HL-60 (cell line): ENCODE measurements around the gene RPS6KC1.
A peak's percentile ranks its signal among the peaks of the same experiment; 100 is the strongest.

ENCODE experiments used
- CTCF ChIP-seq: IDR thresholded peaks from one replicate; pipeline ENCODE4 v1.5.1; 2011; ENCODE audit warnings: low read length, control low read depth, inconsistent platforms; ENCODE audit not compliant: insufficient read depth
- GABPA ChIP-seq: IDR thresholded peaks from 2 replicates; pipeline ENCODE4 v1.6.1; 2012; ENCODE audit warnings: low read depth
- POLR2AphosphoS5 ChIP-seq: IDR thresholded peaks from 2 replicates; pipeline ENCODE4 v1.6.1; 2012; ENCODE audit warnings: low read depth
- REST ChIP-seq: IDR thresholded peaks from 2 replicates; pipeline ENCODE4 v1.6.1; 2012; ENCODE audit warnings: low read depth; ENCODE audit not compliant: insufficient replicate concordance
- SPI1 ChIP-seq: IDR thresholded peaks from 2 replicates; pipeline ENCODE4 v1.6.1; 2012; ENCODE audit warnings: low read depth, mild to moderate bottlenecking, borderline replicate concordance

DNA sequence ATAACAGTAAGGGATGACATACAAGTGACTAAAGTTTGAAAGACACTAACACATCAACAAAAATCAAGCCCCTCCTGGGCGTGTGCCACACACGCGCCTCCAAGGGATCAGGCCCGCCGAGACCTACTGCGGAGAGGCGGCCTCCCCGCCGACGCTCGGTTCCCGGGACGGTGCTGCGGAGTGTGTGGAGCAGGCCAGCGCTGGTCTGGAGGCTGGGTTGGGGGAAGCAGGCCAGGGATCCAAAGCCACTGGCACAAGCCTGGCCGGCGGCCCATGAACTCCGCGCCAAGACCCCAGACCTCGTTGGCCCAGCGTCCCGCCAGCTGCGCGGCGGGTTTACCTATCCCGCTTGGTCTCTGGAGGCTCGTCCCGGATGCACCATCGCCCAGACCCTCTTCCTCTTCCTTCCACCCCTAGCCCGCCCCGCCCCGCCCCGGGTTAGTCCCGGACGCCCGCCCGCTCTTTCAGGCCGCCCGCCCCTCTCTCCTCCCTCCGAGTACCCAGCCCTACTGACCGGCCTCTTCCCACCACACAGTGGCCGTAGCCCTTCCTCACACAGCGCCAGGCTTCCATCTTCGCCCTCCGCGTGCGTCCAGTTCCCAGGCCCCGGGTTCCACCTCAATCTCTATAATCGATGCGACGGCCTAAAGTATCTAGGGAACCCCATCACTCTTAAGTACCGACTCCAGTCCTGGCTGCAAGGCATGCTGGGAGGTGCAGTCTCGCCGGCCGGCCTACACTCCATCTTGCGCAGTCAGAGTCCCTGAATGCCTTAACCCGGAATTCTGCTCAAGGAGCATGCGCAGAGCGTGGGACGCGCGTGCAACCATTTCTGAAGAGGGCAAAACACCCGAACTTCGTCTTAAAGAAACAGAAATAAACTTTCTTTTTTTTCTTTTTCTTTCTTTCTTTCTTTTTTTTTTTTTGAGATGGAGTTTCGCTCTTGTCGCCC, 35.7 kb upstream of the RPS6KC1 start, which contains the start of gene ANGEL2:
- TF ChIP-seq CTCF (no peak), REST (peak; percentile 14), POLR2AphosphoS5 (peak; percentile 56; the same call in 1 of the 2 replicates), GABPA (no peak; the same call in 1 of the 2 replicates), SPI1 (no peak; the same call in 1 of the 2 replicates)
